Body of pancreas (tissue), 4 donors: ENCODE measurements around the gene KAT6B. TPM values are rescaled to one million over a fixed set of nuclear protein-coding genes. Genes with fewer than 3 reads are reported as not detected.

Experiments used
- ATAC-seq: fragments of 150-250 bp; one replicate; pipeline ENCODE4 v1.9.1; 2016
- DNase-seq, 4 donors: peaks; one replicate each; pipeline ENCODE4 v3.0.0-alpha.2; 2019
- H3K27ac ChIP-seq, 4 donors: fragments of 200-600 bp; sonication (generic); 1 replicate in 3 of 4; 2 replicates in 1 of 4; pipeline versions ENCODE4 v1.5.1 to v1.6.1; 2016 to 2019; ENCODE audit warnings: mild to moderate bottlenecking in 1 of 4, mixed read lengths in 1 of 4, moderate library complexity in 1 of 4
- H3K27me3 ChIP-seq, 2 donors: fragments of 200-600 bp; sonication (generic); one replicate each; pipeline ENCODE4 v1.6.0; 2016; ENCODE audit warnings: mild to moderate bottlenecking in 1 of 2
- H3K36me3 ChIP-seq, 2 donors: fragments of 200-600 bp; sonication (generic); replicated peaks in 1 of 2; 2 replicates each; pipeline ENCODE4 v1.5.1; 2016; ENCODE audit warnings: low read depth in 2 of 2; ENCODE audit not compliant: insufficient read depth in 1 of 2
- H3K4me1 ChIP-seq: fragments of 200-600 bp; sonication (generic); one replicate; pipeline ENCODE4 v1.6.0; 2016
- H3K4me3 ChIP-seq, 2 donors: fragments of 200-600 bp; sonication (generic); 1 replicate in 1 of 2; 2 replicates in 1 of 2; pipeline ENCODE4 v1.5.1; 2016 to 2019
- H3K9me3 ChIP-seq, 3 donors: fragments of 200-600 bp; sonication (generic); 1 replicate in 2 of 3; 2 replicates in 1 of 3; pipeline ENCODE4 v1.5.1; 2016
- POLR2A ChIP-seq, 3 donors: fragments of 450-650 bp; IDR thresholded peaks; one replicate each; pipeline ENCODE4 v1.6.1; 2016; ENCODE audit warnings: antibody characterized with exemption in 3 of 3, mild to moderate bottlenecking in 2 of 3
- WGBS, 2 donors: methylation state at CpG; one replicate each; pipeline ENCODE4 v1.1.5; 2017; 5-methylcytosine and 5-hydroxymethylcytosine counted together
- intact Hi-C: fragments of 100-400 bp; cut with DNase I; formaldehyde crosslinking; loops from one replicate; pipeline ENCODE4 v1.15.1; 2023
- total RNA-seq, 2 donors: library from RNA; depleted of rRNA; stranded (reverse); fragments of >200 nt; gene quantifications; one replicate each; pipeline ENCODE4 v1.1.0, GENCODE V29; 2016
- TF ChIP-seq, protein P1 (sequence below), 7 experiments: fragments of 450-650 bp in 4 of 7; fragments of 200-600 bp in 3 of 7; sonication (generic) in 3 of 7; IDR thresholded peaks; one replicate each; pipeline ENCODE4 v1.5.1; 2016 to 2019; ENCODE audit warnings: antibody characterized with exemption in 7 of 7

KAT6B gene
- total RNA-seq, 2 donors from 2014 or later = 39.9 to 45.9 TPM

DNA sequence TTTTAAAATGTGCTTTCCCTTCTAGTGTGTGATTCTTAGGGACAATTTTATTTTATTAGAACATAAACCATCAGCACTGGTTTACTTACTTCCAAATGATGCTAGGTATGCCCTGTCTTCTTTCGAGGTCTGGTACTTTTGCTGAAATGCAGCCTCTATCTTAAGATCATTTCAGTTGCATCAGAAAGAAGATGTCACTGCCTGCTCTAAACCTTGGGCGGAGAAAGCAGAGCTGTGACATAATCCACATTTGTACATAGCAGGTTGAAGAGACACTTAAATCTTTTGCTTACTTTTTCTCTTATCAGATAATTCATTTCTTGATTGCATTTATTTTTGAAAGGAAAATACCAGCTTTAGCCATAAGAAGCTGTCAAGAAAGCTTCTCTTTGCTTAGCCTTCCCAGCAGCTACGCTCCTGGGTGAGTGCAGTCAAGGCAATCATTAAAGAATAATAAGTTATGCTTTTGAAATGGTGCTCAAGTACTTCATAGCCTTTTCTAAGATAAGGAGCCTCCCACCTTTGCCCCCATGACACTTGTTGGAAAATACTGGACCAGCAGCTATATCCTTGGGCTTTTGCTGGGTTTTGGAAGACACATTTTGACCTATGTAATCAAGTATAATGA is 176.7 kb downstream of the KAT6B start:
- 90 to 91% methylated on average over 3 of the region's 3 CpGs for WGBS, 2 donors
- no peak for TF ChIP-seq POLR2A (IDR thresholded peaks at IDR 0.05)
- TF ChIP-seq, protein P1, sequence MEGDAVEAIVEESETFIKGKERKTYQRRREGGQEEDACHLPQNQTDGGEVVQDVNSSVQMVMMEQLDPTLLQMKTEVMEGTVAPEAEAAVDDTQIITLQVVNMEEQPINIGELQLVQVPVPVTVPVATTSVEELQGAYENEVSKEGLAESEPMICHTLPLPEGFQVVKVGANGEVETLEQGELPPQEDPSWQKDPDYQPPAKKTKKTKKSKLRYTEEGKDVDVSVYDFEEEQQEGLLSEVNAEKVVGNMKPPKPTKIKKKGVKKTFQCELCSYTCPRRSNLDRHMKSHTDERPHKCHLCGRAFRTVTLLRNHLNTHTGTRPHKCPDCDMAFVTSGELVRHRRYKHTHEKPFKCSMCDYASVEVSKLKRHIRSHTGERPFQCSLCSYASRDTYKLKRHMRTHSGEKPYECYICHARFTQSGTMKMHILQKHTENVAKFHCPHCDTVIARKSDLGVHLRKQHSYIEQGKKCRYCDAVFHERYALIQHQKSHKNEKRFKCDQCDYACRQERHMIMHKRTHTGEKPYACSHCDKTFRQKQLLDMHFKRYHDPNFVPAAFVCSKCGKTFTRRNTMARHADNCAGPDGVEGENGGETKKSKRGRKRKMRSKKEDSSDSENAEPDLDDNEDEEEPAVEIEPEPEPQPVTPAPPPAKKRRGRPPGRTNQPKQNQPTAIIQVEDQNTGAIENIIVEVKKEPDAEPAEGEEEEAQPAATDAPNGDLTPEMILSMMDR (IDR thresholded peaks at IDR 0.05) = no peak

DNA sequence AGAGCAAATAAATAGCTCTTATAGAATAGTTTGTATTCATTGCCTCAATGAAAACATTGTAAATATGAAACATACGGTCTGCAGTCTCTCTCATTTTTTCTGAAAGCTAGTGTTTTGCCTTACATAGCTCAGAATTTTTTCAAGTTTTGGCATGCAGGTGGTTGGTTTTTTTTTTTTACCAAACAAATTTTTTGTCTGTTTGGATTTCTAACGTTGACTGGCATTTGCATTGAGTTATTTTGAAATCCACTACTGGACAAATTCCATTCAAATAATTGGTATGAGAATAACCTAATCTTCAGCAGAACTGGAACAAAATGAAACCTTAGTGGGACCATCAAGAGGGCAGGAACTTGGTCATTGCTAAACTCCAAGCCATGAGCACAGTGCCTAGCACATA is 177.5 kb downstream of the KAT6B start:
- no peak for DNase-seq
- H3K4me3 ChIP-seq = no peak overlapping the region
- no peak for ATAC-seq
- no peaks in the 10 kb centered on the region for H3K36me3 ChIP-seq
- TF ChIP-seq, protein P1 (IDR thresholded peaks at IDR 0.05) = no peak
- TF ChIP-seq POLR2A (IDR thresholded peaks at IDR 0.05) = no peak
- H3K9me3 ChIP-seq = no peaks in the 10 kb centered on the region
- no peaks in the 10 kb centered on the region for H3K4me1 ChIP-seq
- 51 to 53% methylated on average over 2 of the region's 2 CpGs for WGBS, 2 donors
- H3K27me3 ChIP-seq = no peaks in the 10 kb centered on the region
- H3K27ac ChIP-seq = no peak overlapping the region
- intact Hi-C loops = no loop called here

More for the DNA sequence above, 176.7 kb downstream of the KAT6B start:
- intact Hi-C loops = no loop called here
- ATAC-seq (no peak), DNase-seq (no peak)
- Histone ChIP-seq H3K27me3 (no peaks in the 10 kb centered on the region), H3K4me1 (no peaks in the 10 kb centered on the region), H3K9me3 (no peaks in the 10 kb centered on the region), H3K36me3 (no peaks in the 10 kb centered on the region), H3K27ac (no peak overlapping the region), H3K4me3 (no peak overlapping the region)

DNA sequence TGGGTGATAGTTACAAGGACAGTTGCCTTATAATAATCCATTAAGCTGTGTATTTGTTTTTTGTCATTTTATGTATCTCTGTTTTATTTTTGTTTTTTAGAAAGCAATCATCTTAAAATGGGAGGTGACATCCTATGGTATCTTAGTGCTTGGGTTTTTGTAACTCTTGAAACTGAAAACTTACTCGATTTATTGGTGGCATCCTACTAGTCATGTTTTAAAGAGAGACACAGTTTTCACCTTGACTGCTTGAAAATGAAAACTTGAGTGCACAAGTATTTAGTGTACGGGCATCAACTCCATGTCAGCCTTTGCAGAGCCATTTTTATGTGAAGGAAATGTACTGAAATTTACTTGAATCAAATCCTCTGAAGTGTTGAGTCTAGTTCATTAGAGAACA is 181.2 kb downstream of the KAT6B start:
- no peak for ATAC-seq
- H3K9me3 ChIP-seq = no peaks in the 10 kb centered on the region
- H3K4me1 ChIP-seq = no peaks in the 10 kb centered on the region
- intact Hi-C loops = no loop called here
- 85 to 88% methylated on average over 2 of the region's 2 CpGs for WGBS, 2 donors
- DNase-seq = no peak
- TF ChIP-seq, protein P1 (IDR thresholded peaks at IDR 0.05) = no peak
- no peak for TF ChIP-seq POLR2A (IDR thresholded peaks at IDR 0.05)
- H3K27me3 ChIP-seq = no peaks in the 10 kb centered on the region
- no peak overlapping the region for H3K27ac ChIP-seq
- H3K36me3 ChIP-seq = no peaks in the 10 kb centered on the region
- no peak overlapping the region for H3K4me3 ChIP-seq

DNA sequence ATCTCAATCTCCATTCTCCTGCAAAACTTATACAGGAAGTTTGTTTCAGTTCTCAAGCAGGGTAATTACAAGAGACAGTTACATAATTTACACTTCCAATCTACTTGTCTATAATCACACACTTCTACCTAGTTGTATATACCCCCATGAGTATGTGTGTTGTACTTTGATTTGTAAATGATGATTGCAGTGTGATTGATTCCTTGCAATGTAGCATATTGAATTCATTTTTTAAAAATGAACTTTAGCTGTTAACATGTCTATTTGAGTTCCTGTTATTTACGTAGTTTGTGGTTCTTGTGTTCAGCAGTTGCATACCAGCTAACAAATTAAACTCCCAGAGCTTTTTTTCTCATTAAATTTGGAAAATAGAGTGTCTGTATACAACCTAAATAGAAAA is 182.6 kb downstream of the KAT6B start:
- Histone ChIP-seq H3K4me3 (no peak overlapping the region), H3K4me1 (peaks cover 5% of the 10 kb centered on the region), H3K27me3 (no peaks in the 10 kb centered on the region), H3K27ac (no peak overlapping the region), H3K9me3 (no peaks in the 10 kb centered on the region), H3K36me3 (no peaks in the 10 kb centered on the region)
- no peak for TF ChIP-seq POLR2A (IDR thresholded peaks at IDR 0.05)
- TF ChIP-seq, protein P1 (IDR thresholded peaks at IDR 0.05) = no peak
- intact Hi-C loops = no loop called here
- 64 to 84% methylated on average over 1 of the region's 1 CpG for WGBS, 2 donors
- DNase-seq (no peak), ATAC-seq (no peak)

DNA sequence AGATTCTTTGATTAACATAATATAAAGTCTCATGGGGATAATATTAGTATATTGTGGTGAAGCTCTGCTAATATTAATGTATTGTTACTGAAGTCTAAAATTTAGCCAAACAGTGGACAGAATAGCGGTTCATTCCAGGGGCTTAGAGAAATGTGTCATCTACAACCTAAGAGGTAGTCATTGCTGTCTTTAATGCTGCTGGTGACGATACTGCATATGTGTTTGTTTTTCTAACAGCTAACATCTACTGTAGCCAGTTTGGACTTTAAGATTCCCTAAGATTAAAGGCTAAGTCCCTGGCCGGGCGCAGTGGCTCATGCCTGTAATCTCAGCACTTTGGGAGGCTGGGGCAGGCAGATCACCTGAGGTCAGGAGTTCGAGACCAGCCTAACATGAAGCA is 183.0 kb downstream of the KAT6B start:
- no peak overlapping the region for H3K4me3 ChIP-seq
- no peaks in the 10 kb centered on the region for H3K9me3 ChIP-seq
- ATAC-seq (no peak), DNase-seq (no peak)
- WGBS, 2 donors = 86 to 96% methylated on average over 5 of the region's 5 CpGs
- TF ChIP-seq POLR2A (IDR thresholded peaks at IDR 0.05) = no peak
- TF ChIP-seq, protein P1 (IDR thresholded peaks at IDR 0.05) = no peak
- H3K27ac ChIP-seq = no peak overlapping the region
- intact Hi-C loops = no loop called here
- H3K4me1 ChIP-seq = peaks cover 7% of the 10 kb centered on the region
- H3K36me3 ChIP-seq = no peaks in the 10 kb centered on the region
- no peaks in the 10 kb centered on the region for H3K27me3 ChIP-seq
